Measurements from ENCODE around the gene SLC1A5.
A peak's percentile ranks its signal among the peaks of the same experiment; 100 is the strongest.

SLC1A5 gene

DNA sequence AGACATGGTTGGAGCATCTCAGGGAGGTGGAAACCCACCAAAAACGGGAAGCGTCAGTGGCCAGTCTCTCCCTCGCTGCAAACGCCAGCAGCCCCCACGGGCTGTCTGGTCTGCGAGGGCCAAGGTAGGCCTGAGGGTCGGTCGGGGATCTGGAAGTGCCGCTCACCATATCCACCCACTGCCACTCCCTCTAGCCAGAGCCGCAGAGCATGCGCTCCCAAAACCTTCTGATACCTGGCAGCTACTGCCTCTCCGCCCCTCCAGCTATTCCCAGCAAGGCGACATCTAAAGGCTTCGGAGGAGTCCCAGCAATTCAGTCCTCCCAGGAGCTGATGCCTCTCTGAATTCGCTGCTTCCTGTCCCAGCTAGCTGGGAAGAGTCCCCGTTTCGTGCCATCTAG lies 46.9 kb downstream of the SLC1A5 start:
- DNase-seq, result no peak

DNA sequence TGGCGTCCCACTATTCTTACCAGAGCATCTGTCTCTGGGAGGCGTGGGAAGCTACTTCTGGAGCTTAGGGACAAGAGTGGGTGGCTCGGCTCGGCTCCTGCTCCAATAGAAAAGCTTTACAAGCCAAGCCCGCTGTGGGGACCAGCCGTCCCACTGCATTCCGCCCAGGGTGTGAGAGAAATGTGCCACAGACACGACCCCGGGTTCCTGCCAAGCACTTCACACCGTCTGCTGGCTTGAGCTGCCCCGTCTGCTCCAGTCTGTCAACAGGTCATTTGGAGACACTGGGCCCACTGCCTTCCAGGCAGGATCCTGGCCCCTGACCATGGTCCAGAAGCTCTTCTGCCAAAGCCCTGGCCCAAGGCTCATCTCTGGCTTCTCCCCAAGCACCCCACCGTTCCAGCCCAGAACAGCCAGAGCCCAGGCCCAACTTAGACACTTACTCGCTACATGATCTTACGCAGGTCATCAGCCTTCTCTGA lies 49.1 kb downstream of the SLC1A5 start:
- DNase-seq, result no peak

GRCh38 chr19:46737761-46738171 lies 50.6 kb downstream of the SLC1A5 start:
- DNase-seq, result no peak

GRCh38 chr19:46737298-46737654 lies 51.1 kb downstream of the SLC1A5 start:
- no peak for DNase-seq

DNA sequence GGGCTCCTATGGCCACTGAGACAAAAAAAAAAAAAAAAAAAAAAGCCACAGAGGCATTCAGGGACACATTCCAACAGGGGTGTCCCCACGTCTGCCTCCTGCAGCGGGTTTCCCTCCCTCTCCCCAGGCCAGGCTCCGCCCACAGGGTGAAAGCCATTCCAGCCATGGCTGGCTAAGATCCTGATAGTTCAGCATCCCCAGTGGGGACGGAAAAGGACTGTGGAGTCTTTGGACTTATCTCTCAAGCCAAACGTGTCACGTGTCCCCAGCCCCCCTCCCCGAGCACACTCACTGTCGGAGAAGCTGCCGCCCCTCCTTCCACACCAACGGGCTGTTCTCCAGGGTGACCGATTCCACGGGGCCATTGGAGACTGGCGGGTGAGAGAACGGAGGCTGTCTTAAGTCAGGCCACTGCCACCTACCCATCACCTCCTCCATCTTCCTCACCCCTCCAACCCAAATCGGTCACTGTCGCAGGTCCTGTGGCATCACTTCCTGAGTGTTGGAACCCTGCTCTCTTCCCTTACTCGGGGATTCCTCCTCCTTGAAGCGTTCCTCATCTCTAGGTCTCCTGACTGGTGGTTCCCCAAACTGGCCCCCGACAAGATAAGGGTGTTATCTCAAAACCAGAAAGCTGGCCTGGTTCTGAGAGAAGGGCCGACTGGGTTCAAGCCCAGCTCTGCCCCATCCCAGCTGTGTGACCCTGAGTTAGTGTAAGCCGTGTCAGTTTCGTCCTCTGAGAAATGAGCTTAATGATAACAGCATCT lies 51.7 kb downstream of the SLC1A5 start:
- DNase-seq, result no peak

GRCh38 chr19:46733690-46734292 lies 54.6 kb downstream of the SLC1A5 start:
- DNase-seq, result no peak

DNA sequence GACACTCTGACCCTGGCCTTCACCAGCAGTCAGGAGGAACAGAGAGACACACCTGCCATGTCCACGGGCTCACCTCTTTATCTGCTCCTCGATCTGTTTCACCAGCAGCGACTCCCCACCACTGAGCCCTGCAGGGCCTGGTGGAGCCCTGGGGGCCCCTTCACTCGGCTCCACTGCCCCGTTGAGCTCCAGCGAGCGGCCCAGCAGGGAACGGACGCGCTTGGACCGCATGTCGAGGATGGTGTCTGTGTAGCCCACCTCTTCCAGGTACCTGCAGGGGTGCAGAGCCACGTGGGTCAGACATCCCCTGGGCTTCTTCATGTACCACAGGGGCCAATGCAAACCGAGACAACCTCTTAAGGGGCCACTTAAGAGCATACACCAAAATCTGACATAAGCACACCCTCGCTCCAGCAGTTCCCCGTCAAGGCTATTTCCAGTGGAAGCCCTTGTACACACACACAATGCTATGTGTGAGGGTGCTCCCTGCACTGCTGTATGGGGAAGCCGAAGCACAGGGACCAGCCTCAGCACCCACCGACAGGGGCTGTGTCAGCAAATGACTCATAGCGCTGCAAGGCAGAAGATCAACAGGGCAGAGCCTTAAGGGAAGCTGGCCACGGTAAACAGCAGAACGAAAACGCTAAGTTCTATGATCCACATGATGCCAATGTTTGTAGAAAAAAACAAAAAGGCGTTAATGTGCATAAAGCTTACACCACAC lies 55.3 kb downstream of the SLC1A5 start:
- DNase-seq, result no peak

DNA sequence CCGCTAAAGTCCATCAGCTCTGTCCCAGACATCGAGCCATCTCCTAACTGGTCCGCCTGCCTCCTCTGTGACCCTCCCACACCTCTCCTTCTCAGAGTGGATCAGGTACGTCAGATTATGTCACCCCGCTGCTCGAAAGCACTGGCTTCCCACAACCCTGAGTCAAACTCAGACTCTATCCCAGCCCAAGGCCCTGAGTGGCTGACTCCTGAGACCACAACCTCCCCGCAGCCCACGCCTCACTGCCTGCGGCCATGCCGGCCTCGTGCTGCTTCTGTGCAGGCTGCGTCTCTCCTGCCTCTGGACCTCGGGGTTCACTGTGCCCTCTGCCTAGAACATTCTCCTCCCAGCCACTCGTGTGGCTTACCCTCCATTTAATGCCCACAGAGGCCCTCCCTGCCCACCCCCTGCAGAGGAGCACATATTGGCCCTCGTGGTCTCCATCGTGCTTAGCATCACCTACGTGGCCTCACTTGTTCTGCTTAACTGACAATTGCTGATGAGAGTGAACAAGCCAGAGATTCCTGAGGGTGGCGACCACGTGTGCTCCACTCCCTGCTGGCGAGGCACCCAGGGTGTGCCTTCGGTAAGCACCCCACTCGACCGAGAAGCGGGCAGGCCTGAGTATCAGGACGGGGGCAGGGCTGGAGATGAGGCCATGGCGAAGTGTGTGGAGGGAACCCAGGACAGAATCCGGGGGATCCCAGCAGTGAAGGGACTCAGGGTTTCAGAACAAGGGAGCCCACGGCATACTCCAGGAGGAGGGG lies 56.0 kb downstream of the SLC1A5 start:
- no peak for DNase-seq

DNA sequence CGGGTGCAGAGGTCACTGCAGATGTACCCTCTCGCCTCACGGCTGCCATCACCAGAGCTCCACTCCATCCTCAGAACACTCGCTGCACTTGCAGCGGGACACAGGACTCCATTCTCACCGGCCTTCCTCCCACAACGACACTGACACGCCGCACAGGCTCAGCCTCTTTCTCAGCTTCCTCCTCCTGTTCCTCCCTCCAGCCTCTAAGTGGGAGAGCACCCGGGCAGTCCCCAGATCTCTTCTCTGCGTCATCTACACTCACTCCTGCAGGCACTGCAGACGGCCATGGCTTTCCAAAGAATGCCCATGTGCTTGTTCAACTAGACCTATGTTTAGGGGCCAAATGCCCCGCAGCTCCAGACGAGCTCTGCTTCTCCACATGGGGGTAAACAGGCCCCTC lies 56.8 kb downstream of the SLC1A5 start:
- no peak for DNase-seq

GRCh38 chr19:46731007-46731501 lies 57.3 kb downstream of the SLC1A5 start:
- no peak for DNase-seq

DNA sequence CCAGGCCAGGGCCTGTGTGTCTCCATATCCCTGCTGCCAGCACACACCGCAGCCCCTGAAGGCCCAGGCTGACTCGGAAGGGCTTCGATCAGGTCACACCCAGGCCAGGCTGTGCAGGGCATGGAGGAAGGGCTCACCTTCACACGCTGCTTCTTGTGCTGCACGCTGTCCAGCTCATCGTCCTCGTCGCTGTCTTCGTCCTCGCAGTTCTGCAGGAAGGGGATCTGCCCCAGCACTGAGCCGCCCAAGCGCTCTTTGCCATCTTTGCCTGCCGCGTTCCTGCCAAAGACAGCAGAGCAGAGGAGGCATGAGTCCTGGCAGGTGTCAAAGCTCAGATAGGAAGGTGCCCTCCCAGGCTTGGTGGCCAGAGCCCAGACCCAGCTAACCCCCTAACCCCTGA lies 57.8 kb downstream of the SLC1A5 start:
- DNase-seq, result no peak

DNA sequence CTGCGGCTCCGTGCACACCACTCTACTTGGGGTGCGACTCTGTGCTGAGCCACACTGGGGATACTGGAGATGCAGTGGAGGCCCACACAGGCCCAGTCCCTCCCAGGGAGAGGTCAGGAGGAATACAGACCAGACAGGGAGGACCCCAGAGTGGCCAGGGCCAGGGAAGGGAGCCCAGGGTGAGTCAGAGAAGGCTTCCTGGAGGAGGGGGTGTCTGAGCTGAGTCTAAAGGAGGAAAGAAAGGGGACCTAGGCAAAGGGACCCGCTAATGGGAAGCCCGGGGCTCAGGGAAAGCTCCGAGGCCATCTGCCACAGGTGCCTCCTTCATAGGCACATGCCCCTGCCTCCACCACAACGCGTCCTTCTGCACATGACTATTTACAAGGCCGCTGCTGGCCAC lies 58.2 kb downstream of the SLC1A5 start:
- DNase-seq, result no peak

DNA sequence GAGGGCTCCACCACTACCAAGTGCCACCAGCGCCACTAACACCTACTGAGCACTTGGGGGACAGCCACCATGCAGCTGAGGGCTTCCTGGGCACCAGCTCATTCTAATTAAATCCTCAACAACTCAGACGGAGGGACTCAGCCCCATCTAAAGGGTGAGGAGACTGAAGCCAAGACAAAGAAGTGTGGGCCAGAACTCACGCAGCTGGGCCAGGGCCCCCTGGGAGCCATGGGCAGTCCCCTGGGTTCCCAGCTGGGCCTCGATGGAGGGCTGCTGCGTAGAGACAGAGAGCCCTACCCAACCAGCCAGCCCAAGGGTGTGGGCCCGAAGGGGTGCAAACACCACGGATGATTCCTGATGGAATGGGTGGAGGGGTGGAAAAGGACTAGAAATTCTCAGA lies 58.7 kb downstream of the SLC1A5 start:
- DNase-seq, result no peak

DNA sequence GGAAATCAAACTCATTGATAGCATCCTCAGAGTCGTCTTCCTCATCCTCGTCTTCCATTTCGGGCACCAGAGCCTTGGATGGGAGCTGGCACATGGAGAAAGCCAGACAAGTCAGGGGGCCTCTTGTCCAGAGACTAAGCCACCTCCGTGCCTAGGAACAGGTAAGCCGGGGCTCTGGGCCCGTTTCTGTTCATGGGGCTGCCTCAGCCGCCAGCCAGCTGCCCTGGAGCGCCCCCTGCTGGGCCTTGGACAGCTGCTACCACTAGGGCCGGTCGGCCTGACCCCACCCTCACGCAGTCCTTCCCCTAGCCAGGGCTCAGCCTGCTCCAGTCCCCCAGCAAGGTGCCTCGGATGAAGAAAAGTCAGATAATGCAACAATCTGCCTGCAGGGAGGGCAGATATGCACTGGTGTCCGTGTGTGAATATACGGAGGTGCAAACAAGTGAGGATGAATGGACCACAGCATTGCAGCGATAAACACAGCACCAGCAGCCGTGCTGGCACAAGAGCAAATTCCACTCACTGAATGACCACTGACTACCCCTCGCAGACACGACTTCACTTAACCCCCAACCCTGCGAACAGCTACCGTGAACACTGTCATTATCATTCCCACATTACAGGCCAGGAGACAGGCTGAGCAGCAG lies 59.6 kb downstream of the SLC1A5 start:
- peak; percentile 75 for DNase-seq

- no peak for DNase-seq
These were observed 60.2 kb downstream of the SLC1A5 start for GRCh38 chr19:46728208-46728607.

GRCh38 chr19:46727757-46728156 lies 60.6 kb downstream of the SLC1A5 start:
- no peak for DNase-seq

- no peak for DNase-seq
These were observed 61.4 kb downstream of the SLC1A5 start for GRCh38 chr19:46726971-46727501.

DNA sequence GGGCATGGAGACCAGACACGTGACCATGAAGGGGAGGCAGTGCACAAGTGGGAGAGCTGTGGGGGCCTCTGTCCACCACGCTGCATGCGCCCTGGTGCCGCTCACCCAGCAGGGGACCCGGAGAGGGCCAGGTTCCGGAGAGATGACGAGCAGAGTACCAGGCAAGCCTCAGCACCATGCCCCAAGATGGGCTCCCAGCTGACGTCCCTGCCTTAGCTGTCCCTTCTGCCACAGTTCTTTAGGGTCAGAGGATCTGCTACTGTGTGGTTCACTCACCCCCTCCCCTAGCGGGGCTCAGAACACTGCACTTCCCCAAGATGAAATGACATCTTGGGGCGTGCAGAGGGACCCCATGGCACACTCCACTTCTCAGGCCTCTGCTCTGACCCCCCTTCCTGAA lies 61.8 kb downstream of the SLC1A5 start:
- DNase-seq, result no peak

- DNase-seq, result no peak
These were observed 62.5 kb downstream of the SLC1A5 start for GRCh38 chr19:46725859-46726393.

DNA sequence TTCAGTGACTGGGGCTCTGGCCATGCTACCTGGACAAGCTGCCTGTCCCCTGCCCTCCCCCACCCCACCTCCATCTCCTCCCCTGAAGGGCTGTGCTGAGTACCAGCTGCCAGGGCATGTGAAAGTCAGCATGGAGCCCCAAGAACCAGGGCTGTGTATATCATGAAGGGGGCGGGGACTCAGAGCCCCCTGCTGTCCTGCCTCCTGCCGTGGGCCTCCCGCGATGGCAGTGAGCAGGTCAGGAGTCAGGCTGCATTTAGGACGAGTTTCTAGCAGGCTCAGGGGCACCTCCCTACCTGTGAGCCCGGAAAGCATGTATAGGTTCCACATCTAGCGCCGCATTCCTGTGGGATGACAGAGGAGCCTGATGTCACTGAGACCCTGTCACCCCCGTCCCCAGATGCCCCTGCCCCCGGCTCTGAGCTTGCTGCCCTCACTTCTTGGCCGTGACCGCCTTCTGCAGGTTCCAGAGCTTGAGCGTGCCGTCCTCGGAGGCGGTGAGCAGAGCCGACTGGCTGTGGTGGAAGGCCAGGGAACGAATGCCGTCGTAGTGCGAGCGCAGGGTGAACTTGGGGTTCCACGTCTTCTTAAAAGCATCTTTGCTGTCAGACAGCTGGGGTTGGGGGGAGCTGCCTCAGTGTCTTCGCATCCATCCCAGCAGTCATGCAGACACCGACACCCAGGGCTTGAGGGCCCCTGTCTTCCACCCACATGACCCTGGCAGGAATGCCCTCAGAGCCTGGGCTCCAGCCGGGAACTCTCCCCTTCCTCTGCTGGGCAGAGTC lies 63.2 kb downstream of the SLC1A5 start:
- DNase-seq, result no peak
